H1 (cell line): Measurements from ENCODE around the gene TMED3. TPM values are rescaled to one million over a fixed set of nuclear protein-coding genes. Genes with fewer than 3 reads are reported as not detected.

Experiments
- TAF7 ChIP-seq: optimal IDR thresholded peaks from 2 replicates; pipeline ENCODE3; 2011; ENCODE audit warnings: low read depth, mild to moderate bottlenecking, inconsistent platforms, low read length, moderate library complexity, borderline replicate concordance
- TBP ChIP-seq: IDR thresholded peaks from 2 replicates; pipeline ENCODE4 v1.6.1; 2011; ENCODE audit warnings: low read depth, low read length, improper control_type of control experiment
- polyA plus RNA-seq, 7 experiments: library from polyadenylated mRNA; depleted of rRNA in 3 of 7; stranded (reverse) in 5 of 7; unstranded in 2 of 7; fragments of >200 nt in 5 of 7; fragments of 200-250 nt in 2 of 7; gene quantifications; 1 replicate in 5 of 7; 2 replicates in 1 of 7; 4 replicates in 1 of 7; pipeline versions ENCODE4 v1.2.1 to v1.2.3, GENCODE V29; 2011 to 2013; ENCODE audit warnings: missing spikeins in 2 of 7, mixed read lengths in 2 of 7
- total RNA-seq: library from RNA; stranded (reverse); fragmentation: NEBNext Ultra II Directional; extraction: Animal tissue kit (Norgen Biotek cat#: 25700); gene quantifications from 2 replicates; pipeline ENCODE4 v1.2.1, GENCODE V29; 2021
- TF ChIP-seq, protein P1 (sequence below): IDR thresholded peaks from 2 replicates; pipeline ENCODE4 v1.6.1; 2012; ENCODE audit warnings: inconsistent platforms

Gene TMED3
- total and polyA plus RNA-seq, 2 of the 8 experiments (the other 6 are each of a cell fraction or from before 2014, with no cell fraction given): 50.2 to 110 TPM

- TF ChIP-seq, protein P1, sequence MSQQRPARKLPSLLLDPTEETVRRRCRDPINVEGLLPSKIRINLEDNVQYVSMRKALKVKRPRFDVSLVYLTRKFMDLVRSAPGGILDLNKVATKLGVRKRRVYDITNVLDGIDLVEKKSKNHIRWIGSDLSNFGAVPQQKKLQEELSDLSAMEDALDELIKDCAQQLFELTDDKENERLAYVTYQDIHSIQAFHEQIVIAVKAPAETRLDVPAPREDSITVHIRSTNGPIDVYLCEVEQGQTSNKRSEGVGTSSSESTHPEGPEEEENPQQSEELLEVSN: peak; percentile 70
- TF ChIP-seq TBP (peak; percentile 71; the same call in 1 of the 2 replicates), TAF7 (peak; percentile 43)
Measured at GRCh38 chr15:79310985-79311900, at the start of gene TMED3 (continued).
